Measurements from ENCODE around the gene YEATS2.

Gene YEATS2

DNA sequence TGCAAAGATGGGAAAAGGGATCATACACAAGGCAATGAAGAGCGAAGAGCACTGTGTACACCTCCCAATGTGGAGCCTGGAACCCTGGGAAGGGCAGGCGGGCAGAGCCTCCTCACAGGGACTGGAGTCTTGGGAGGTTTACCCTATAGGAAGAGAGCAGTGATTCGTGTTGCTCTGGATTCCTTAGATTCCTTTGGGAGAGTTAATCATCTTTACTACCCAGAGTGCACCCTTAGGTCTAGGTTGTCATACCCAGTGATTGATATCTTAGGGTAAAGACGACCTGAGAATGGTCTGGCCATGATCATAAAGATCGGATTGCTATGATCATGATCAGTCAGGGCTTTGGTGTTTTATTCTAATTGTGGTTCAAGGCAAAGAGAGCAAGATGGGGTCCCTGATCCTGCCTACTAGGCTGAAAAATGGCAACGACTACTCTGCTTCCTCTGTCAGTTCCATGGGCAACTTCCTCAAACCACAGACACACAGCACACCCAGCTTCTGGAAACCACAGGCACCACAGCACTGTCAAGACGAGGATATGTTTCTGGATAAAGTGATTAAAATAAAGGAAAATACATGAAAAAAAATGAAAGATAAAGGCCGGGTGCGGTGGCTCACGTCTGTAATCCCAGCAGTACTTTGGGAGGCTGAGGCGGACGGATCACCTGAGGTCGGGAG is 148.2 kb downstream of the YEATS2 start:
- DNase-seq, result no peak

DNA sequence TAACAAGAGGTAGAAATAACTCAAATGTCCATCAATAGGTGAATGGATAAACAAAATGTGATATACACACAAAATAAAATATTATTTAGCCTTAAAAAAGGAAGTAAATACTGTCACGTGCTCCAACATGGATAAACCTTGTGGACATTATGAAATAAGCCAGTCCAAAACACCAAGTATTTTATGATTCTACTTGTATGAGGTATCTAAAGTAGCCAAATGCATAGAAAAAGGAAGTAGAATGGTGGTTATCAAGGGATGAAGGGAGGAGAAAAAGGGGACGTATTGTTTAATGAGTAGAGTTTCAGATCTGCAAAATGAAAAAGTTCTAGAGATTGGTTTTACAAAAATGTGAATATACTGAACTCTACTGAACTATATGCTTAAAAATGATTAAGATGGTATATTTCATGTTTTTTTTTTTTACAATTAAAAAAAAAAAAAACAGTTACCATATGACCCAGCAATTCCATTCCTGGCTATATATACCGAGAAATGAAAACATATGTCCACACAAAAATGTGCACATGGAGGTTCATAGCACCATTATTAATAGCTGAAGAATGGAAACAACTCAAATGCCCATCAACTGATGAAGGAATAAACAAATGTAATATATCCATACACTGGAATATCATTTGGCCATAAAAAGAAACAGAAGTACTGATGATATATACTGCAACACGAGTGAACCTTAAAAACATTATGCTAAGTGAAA is 156.9 kb downstream of the YEATS2 start:
- DNase-seq, result no peak

DNA sequence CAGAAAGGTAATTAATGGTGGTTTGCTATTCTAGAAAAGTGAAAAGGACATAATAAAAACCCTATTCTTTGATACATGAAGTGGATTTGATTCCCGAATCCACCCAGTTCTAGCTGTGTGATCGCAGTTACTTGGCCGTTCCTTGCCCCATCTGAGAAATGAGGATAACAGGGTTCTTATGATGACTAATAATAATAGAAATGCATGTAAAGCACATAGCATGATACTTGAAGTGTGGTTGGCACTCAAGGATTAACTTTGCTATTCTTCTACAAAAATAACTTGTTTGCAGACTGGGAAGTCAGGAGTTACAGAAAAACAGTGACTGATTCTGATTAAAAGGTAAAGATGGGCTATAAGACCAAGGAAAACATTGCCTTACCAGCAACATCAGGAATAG is 160.3 kb downstream of the YEATS2 start:
- DNase-seq, result no peak
